Measurements from ENCODE around the gene PDHA1. TPM values are rescaled to one million over a fixed set of nuclear protein-coding genes. Genes with fewer than 3 reads are reported as not detected.

Gene PDHA1
- total RNA-seq, 3 donors from 2014 or later = 254 to 412 (median 363) TPM

- no peak for ATAC-seq
Measured at GRCh38 chrX:19368576-19368975, 24.8 kb downstream of the PDHA1 start.

GRCh38 chrX:19370061-19370460 is 26.3 kb downstream of the PDHA1 start:
- TF ChIP-seq CTCF (IDR thresholded peaks at IDR 0.05) = no peak
- intact Hi-C loops (cut with DNase I, micrococcal nuclease) = no loop called here

More at GRCh38 chrX:19368576-19368975, 24.8 kb downstream of the PDHA1 start:
- H3K36me3 ChIP-seq (ENCODE audit: low read depth) = no peaks in the 10 kb centered on the region
- TF ChIP-seq CTCF (IDR thresholded peaks at IDR 0.05) = no peak
- no peak for DNase-seq
- intact Hi-C loops (cut with DNase I, micrococcal nuclease) = no loop called here
- no peaks in the 10 kb centered on the region for H3K4me1 ChIP-seq (ENCODE audit: low read depth)
- H3K4me3 ChIP-seq = no peak overlapping the region
- no peaks in the 10 kb centered on the region for H3K9me3 ChIP-seq

GRCh38 chrX:19372170-19372546 is 28.4 kb downstream of the PDHA1 start:
- Histone ChIP-seq H3K9me3 (no peaks in the 10 kb centered on the region), H3K4me1 (ENCODE audit: low read depth) (no peaks in the 10 kb centered on the region), H3K36me3 (ENCODE audit: low read depth) (no peaks in the 10 kb centered on the region), H3K4me3 (no peak overlapping the region)
- peak; percentile 19 for TF ChIP-seq CTCF (IDR thresholded peaks at IDR 0.05)
- ATAC-seq (peak; percentile 83), DNase-seq (peak in 2 of 3 donors; percentile 70 to 71)
- intact Hi-C loops (cut with DNase I, micrococcal nuclease) = no loop called here

More at GRCh38 chrX:19370061-19370460, 26.3 kb downstream of the PDHA1 start:
- Histone ChIP-seq H3K36me3 (ENCODE audit: low read depth) (no peaks in the 10 kb centered on the region), H3K4me1 (ENCODE audit: low read depth) (no peaks in the 10 kb centered on the region), H3K9me3 (no peaks in the 10 kb centered on the region), H3K4me3 (no peak overlapping the region)
- ATAC-seq (no peak), DNase-seq (no peak)

GRCh38 chrX:19372547-19373331 is 29.0 kb downstream of the PDHA1 start:
- ATAC-seq (peak; percentile 47), DNase-seq (peak in 2 of 3 donors; percentile 2 to 28)
- TF ChIP-seq CTCF (IDR thresholded peaks at IDR 0.05) = no peak
- Histone ChIP-seq H3K36me3 (ENCODE audit: low read depth) (no peaks in the 10 kb centered on the region), H3K9me3 (no peaks in the 10 kb centered on the region), H3K4me3 (no peak overlapping the region), H3K4me1 (ENCODE audit: low read depth) (no peaks in the 10 kb centered on the region)
- intact Hi-C loops (cut with DNase I, micrococcal nuclease) = no loop called here

GRCh38 chrX:19373351-19373891 is 29.7 kb downstream of the PDHA1 start:
- Histone ChIP-seq H3K36me3 (ENCODE audit: low read depth) (no peaks in the 10 kb centered on the region), H3K4me1 (ENCODE audit: low read depth) (no peaks in the 10 kb centered on the region), H3K9me3 (no peaks in the 10 kb centered on the region), H3K4me3 (no peak overlapping the region)
- no peak for TF ChIP-seq CTCF (IDR thresholded peaks at IDR 0.05)
- ATAC-seq (no peak), DNase-seq (no peak)
- intact Hi-C loops (cut with DNase I, micrococcal nuclease) = no loop called here

Data from mucosa of descending colon (tissue), 3 donors.